ENCODE measurements around the gene CLCN2.

CLCN2 gene

GRCh38 chr3:184380627-184381260, 19.3 kb upstream of the CLCN2 start:
- Histone ChIP-seq H3K9me2 (ENCODE audit: low read depth, low read length) (no peaks in the 10 kb centered on the region), H3K27me3 (ENCODE audit: insufficient read depth, low read length) (peaks cover 7% of the 10 kb centered on the region), H2AFZ (ENCODE audit: low read length) (no peak overlapping the region), H4K20me1 (ENCODE audit: insufficient read depth, low read length) (no peaks in the 10 kb centered on the region), H3K4me2 (ENCODE audit: low read length) (no peak overlapping the region), H3K9me3 (ENCODE audit: low read length) (no peaks in the 10 kb centered on the region), H3K4me1 (ENCODE audit: insufficient read depth, low read length, severe bottlenecking) (no peaks in the 10 kb centered on the region), H3K79me2 (ENCODE audit: insufficient read depth, low read length) (no peaks in the 10 kb centered on the region), H3K4me3 (ENCODE audit: low read depth, low read length, poor library complexity, severe bottlenecking) (no peak overlapping the region), H3F3A (ENCODE audit: insufficient read depth, low read length) (no peaks in the 10 kb centered on the region), H3K9ac (ENCODE audit: low read length) (no peak overlapping the region), H3K27ac (ENCODE audit: low read depth, low read length, poor library complexity, severe bottlenecking) (no peak overlapping the region), H3K36me3 (ENCODE audit: insufficient read depth, low read length) (no peaks in the 10 kb centered on the region)
- TF ChIP-seq EZH2 (IDR thresholded peaks at IDR 0.05; ENCODE audit: borderline replicate concordance, low read length) (no peak), CTCF (IDR thresholded peaks at IDR 0.05; ENCODE audit: low read length) (no peak)

- no peaks in the 10 kb centered on the region for H3K36me3 ChIP-seq (ENCODE audit: insufficient read depth, low read length)
- no peak overlapping the region for H3K4me3 ChIP-seq (ENCODE audit: low read depth, low read length, poor library complexity, severe bottlenecking)
- no peak overlapping the region for H3K27ac ChIP-seq (ENCODE audit: low read depth, low read length, poor library complexity, severe bottlenecking)
- no peaks in the 10 kb centered on the region for H3K9me2 ChIP-seq (ENCODE audit: low read depth, low read length)
- H3K79me2 ChIP-seq (ENCODE audit: insufficient read depth, low read length): no peaks in the 10 kb centered on the region
- no peak overlapping the region for H3K4me2 ChIP-seq (ENCODE audit: low read length)
- H4K20me1 ChIP-seq (ENCODE audit: insufficient read depth, low read length): no peaks in the 10 kb centered on the region
- TF ChIP-seq CTCF (IDR thresholded peaks at IDR 0.05; ENCODE audit: low read length): no peak
- no peak for TF ChIP-seq EZH2 (IDR thresholded peaks at IDR 0.05; ENCODE audit: borderline replicate concordance, low read length)
- peaks cover 7% of the 10 kb centered on the region for H3K27me3 ChIP-seq (ENCODE audit: insufficient read depth, low read length)
- H3K9me3 ChIP-seq (ENCODE audit: low read length): no peaks in the 10 kb centered on the region
- no peaks in the 10 kb centered on the region for H3K4me1 ChIP-seq (ENCODE audit: insufficient read depth, low read length, severe bottlenecking)
- no peak overlapping the region for H2AFZ ChIP-seq (ENCODE audit: low read length)
- H3K9ac ChIP-seq (ENCODE audit: low read length): no peak overlapping the region
- no peaks in the 10 kb centered on the region for H3F3A ChIP-seq (ENCODE audit: insufficient read depth, low read length)
Observed at GRCh38 chr3:184380185-184380626, 18.8 kb upstream of the CLCN2 start.

GRCh38 chr3:184379358-184380184, 18.2 kb upstream of the CLCN2 start, which contains the start of gene CHRD:
Gene CHRD (plus strand): TSS chr3:184380054. CDS start chr3:184380319, 265 bp downstream.
- Histone ChIP-seq H2AFZ (ENCODE audit: low read length) (no peak within 1 kb of the TSS), H4K20me1 (ENCODE audit: insufficient read depth, low read length) (no peaks in the 10 kb centered on the region), H3K9me3 (ENCODE audit: low read length) (no peaks in the 10 kb centered on the region), H3K27me3 (ENCODE audit: insufficient read depth, low read length) (peaks cover 7% of the 10 kb centered on the region), H3K79me2 (ENCODE audit: insufficient read depth, low read length) (no peaks in the 10 kb centered on the region), H3K4me3 (ENCODE audit: low read depth, low read length, poor library complexity, severe bottlenecking) (no peak within 1 kb of the TSS), H3K27ac (ENCODE audit: low read depth, low read length, poor library complexity, severe bottlenecking) (no peak within 1 kb of the TSS), H3K4me1 (ENCODE audit: insufficient read depth, low read length, severe bottlenecking) (no peaks in the 10 kb centered on the region), H3K9ac (ENCODE audit: low read length) (no peak within 1 kb of the TSS), H3K4me2 (ENCODE audit: low read length) (no peak within 1 kb of the TSS), H3K9me2 (ENCODE audit: low read depth, low read length) (no peaks in the 10 kb centered on the region), H3F3A (ENCODE audit: insufficient read depth, low read length) (no peaks in the 10 kb centered on the region), H3K36me3 (ENCODE audit: insufficient read depth, low read length) (no peaks in the 10 kb centered on the region)
- no peak for TF ChIP-seq EZH2 (IDR thresholded peaks at IDR 0.05; ENCODE audit: borderline replicate concordance, low read length)
- no peak for TF ChIP-seq CTCF (IDR thresholded peaks at IDR 0.05; ENCODE audit: low read length)

All from OCI-LY1 (cell line).